WTC11 (cell line): ENCODE results near the gene CATSPERZ.

Source experiments
- JUN ChIP-seq: sonication (generic); formaldehyde crosslinking; IDR thresholded peaks from 2 replicates; pipeline ENCODE4 v1.8.0; 2023; ENCODE audit warnings: mild to moderate bottlenecking, missing genetic modification reagents
- OVOL2 ChIP-seq: fragments of 250-450 bp; sonication (Bioruptor Pico); IDR thresholded peaks from 2 replicates; pipeline ENCODE4 v1.9.0; 2021; ENCODE audit warnings: mild to moderate bottlenecking, borderline replicate concordance
- TCF7 ChIP-seq: sonication (generic); formaldehyde crosslinking; IDR thresholded peaks from 2 replicates; pipeline ENCODE4 v1.8.0; 2022; ENCODE audit warnings: mild to moderate bottlenecking, low read depth, missing genetic modification reagents, moderate library complexity
- ZBTB21 ChIP-seq: sonication (generic); formaldehyde crosslinking; IDR thresholded peaks from 2 replicates; pipeline ENCODE4 v1.8.1; 2023; ENCODE audit warnings: mild to moderate bottlenecking, missing genetic modification reagents, borderline replicate concordance
- TF ChIP-seq, protein P1 (sequence below): fragments of 200-600 bp; IDR thresholded peaks from 2 replicates; pipeline ENCODE4 v1.8.0; 2022; ENCODE audit warnings: antibody characterized with exemption
- TF ChIP-seq, protein P2 (sequence below): fragments of 250-450 bp; sonication (Bioruptor Pico); IDR thresholded peaks from 2 replicates; pipeline ENCODE4 v1.9.0; 2021; ENCODE audit warnings: mild to moderate bottlenecking

DNA sequence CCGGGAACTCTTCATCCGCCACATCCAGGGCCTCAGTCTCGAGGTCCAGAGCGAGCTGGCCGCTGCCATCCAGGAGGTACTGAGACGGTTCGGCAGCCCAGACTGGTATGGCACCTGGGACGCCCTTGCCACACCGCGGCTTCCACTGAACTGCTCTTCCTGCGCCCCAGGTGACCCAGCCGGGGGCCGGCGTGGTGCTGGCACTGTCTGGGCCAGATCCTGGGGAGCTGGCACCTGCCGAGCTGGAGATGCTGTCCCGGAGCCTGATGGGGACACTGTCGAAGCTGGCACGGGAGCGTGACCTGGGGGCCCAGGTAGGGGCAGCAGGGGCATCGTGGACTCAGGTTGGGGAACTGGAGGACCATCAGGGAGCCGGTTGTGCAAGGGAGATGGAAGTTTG lies 41.3 kb downstream of the CATSPERZ start:
- TF ChIP-seq, protein P1, sequence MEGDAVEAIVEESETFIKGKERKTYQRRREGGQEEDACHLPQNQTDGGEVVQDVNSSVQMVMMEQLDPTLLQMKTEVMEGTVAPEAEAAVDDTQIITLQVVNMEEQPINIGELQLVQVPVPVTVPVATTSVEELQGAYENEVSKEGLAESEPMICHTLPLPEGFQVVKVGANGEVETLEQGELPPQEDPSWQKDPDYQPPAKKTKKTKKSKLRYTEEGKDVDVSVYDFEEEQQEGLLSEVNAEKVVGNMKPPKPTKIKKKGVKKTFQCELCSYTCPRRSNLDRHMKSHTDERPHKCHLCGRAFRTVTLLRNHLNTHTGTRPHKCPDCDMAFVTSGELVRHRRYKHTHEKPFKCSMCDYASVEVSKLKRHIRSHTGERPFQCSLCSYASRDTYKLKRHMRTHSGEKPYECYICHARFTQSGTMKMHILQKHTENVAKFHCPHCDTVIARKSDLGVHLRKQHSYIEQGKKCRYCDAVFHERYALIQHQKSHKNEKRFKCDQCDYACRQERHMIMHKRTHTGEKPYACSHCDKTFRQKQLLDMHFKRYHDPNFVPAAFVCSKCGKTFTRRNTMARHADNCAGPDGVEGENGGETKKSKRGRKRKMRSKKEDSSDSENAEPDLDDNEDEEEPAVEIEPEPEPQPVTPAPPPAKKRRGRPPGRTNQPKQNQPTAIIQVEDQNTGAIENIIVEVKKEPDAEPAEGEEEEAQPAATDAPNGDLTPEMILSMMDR: no peak
- TF ChIP-seq, protein P2, sequence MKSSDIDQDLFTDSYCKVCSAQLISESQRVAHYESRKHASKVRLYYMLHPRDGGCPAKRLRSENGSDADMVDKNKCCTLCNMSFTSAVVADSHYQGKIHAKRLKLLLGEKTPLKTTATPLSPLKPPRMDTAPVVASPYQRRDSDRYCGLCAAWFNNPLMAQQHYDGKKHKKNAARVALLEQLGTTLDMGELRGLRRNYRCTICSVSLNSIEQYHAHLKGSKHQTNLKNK (CRISPR knock-in tag): no peak
- TF ChIP-seq JUN (CRISPR knock-in tag): no peak
- TF ChIP-seq TCF7 (CRISPR knock-in tag): no peak
- no peak for TF ChIP-seq ZBTB21 (CRISPR knock-in tag)
- no peak for TF ChIP-seq OVOL2 (CRISPR knock-in tag)
